Tibial nerve (tissue), 3 donors: ENCODE data around the gene UBE2F.

ENCODE experiments used
- CTCF ChIP-seq, 5 experiments: fragments of 200-600 bp in 3 of 5; fragments of 450-650 bp in 2 of 5; sonication (generic) in 3 of 5; IDR thresholded peaks; one replicate each; pipeline ENCODE4 v1.5.1; 2016 to 2019; ENCODE audit warnings: antibody characterized with exemption in 5 of 5, mild to moderate bottlenecking in 3 of 5, moderate library complexity in 2 of 5
- POLR2A ChIP-seq, 2 donors: fragments of 450-650 bp; IDR thresholded peaks; one replicate each; pipeline ENCODE4 v1.6.1; 2017; ENCODE audit warnings: antibody characterized with exemption in 2 of 2, mild to moderate bottlenecking in 2 of 2, moderate library complexity in 2 of 2

- no peak for TF ChIP-seq CTCF (IDR thresholded peaks at IDR 0.05)
- TF ChIP-seq POLR2A (IDR thresholded peaks at IDR 0.05), result no peak
Observed at GRCh38 chr2:237929979-237930378, 36.8 kb upstream of the UBE2F start.
